IMR-90 (cell line): ENCODE data around the gene HPF1. TPM values are rescaled to one million over a fixed set of nuclear protein-coding genes. Genes with fewer than 3 reads are reported as not detected.

Experiments
- ATAC-seq: fragments of 200-7000 bp; cut with Tn5 transposase; 2 replicates; pipeline ENCODE4 v1.9.1; 2020; ENCODE audit warnings: low read depth, mild to moderate bottlenecking, moderate library complexity
- BruUV-seq: library from RNA; stranded (reverse); fragments of 400-500 nt; replicated peaks from 2 replicates; lab custom pipeline; 2021; lab: Mats Ljungman, UMichigan
- CTCF ChIA-PET: fragments of 300-600 bp; formaldehyde crosslinking; extraction: SDS; loops from one replicate; lab custom pipeline; 2021; ENCODE audit warnings: antibody characterized with exemption; lab: Yijun Ruan, JAX
- POLR2A ChIA-PET: fragments of 300-600 bp; sonication (Branson Sonifier 250); formaldehyde crosslinking; loops from one replicate; lab custom pipeline; 2022; ENCODE audit warnings: antibody characterized with exemption; ENCODE audit not compliant: unreplicated experiment; lab: Charles Lee
- DNase-seq: peaks from one replicate; pipeline ENCODE4 v3.0.0; 2013
- H2AFZ ChIP-seq: replicated peaks from 2 replicates; pipeline ENCODE3; 2013; ENCODE audit warnings: low read length, mild to moderate bottlenecking; ENCODE audit not compliant: poor library complexity
- H2AK5ac ChIP-seq: 2 replicates; pipeline ENCODE4 v1.6.1; 2013; ENCODE audit warnings: low read depth, low read length, inconsistent platforms
- H2AK9ac ChIP-seq: replicated peaks from 2 replicates; pipeline ENCODE3; 2013; ENCODE audit warnings: mild to moderate bottlenecking, low read depth, low read length, moderate library complexity; ENCODE audit not compliant: poor library complexity
- H2BK120ac ChIP-seq: 2 replicates; pipeline ENCODE4 v1.6.1; 2013; ENCODE audit warnings: low read depth, low read length, inconsistent platforms
- H2BK15ac ChIP-seq: 3 replicates; pipeline ENCODE4 v1.6.1; 2013; ENCODE audit warnings: low read depth, low read length, inconsistent platforms
- H2BK20ac ChIP-seq: 2 replicates; pipeline ENCODE4 v1.6.1; 2013; ENCODE audit warnings: low read depth, mild to moderate bottlenecking, inconsistent platforms, low read length, moderate library complexity
- H2BK5ac ChIP-seq: 2 replicates; pipeline ENCODE4 v1.6.1; 2013; ENCODE audit warnings: mild to moderate bottlenecking, low read depth, low read length, inconsistent platforms; ENCODE audit not compliant: poor library complexity, severe bottlenecking
- H3K14ac ChIP-seq: replicated peaks from 2 replicates; pipeline ENCODE4 v1.6.1; 2013; ENCODE audit warnings: low read depth, low read length, inconsistent platforms
- H3K18ac ChIP-seq: 2 replicates; pipeline ENCODE4 v1.6.1; 2013; ENCODE audit warnings: low read depth, low read length, control low read depth
- H3K23ac ChIP-seq: 2 replicates; pipeline ENCODE4 v1.6.1; 2013; ENCODE audit warnings: low read depth, low read length, inconsistent platforms
- H3K27ac ChIP-seq: 2 replicates; pipeline ENCODE4 v1.5.1; 2013; ENCODE audit warnings: mild to moderate bottlenecking, control low read depth, low read length; ENCODE audit not compliant: insufficient read depth
- H3K27me3 ChIP-seq: 2 replicates; pipeline ENCODE4 v1.6.1; 2013; ENCODE audit warnings: low read length; ENCODE audit not compliant: control insufficient read depth, insufficient read depth
- H3K36me3 ChIP-seq: 2 replicates; pipeline ENCODE4 v1.6.1; 2013; ENCODE audit warnings: low read length, mixed read lengths; ENCODE audit not compliant: control insufficient read depth, insufficient read depth
- H3K4ac ChIP-seq: 2 replicates; pipeline ENCODE4 v1.6.1; 2013; ENCODE audit warnings: low read depth, low read length, inconsistent platforms
- H3K4me1 ChIP-seq: 2 replicates; pipeline ENCODE4 v1.6.1; 2013; ENCODE audit warnings: low read length, mixed read lengths; ENCODE audit not compliant: control insufficient read depth, insufficient read depth
- H3K4me2 ChIP-seq: 2 replicates; pipeline ENCODE4 v1.6.1; 2013; ENCODE audit warnings: low read depth, mild to moderate bottlenecking, control low read depth, low read length, moderate library complexity
- H3K4me3 ChIP-seq: 2 replicates; pipeline ENCODE4 v1.5.1; 2013; ENCODE audit warnings: low read depth, mild to moderate bottlenecking, control low read depth, low read length, moderate library complexity; ENCODE audit not compliant: insufficient read depth
- H3K56ac ChIP-seq: 2 replicates; pipeline ENCODE4 v1.6.1; 2013; ENCODE audit warnings: low read length, inconsistent platforms; ENCODE audit not compliant: insufficient read depth; ENCODE audit errors: extremely low read depth
- H3K79me1 ChIP-seq, 2 experiments: 2 replicates each; pipeline ENCODE4 v1.6.1; 2013; ENCODE audit warnings: low read length in 2 of 2, inconsistent platforms in 1 of 2, low read depth in 1 of 2
- H3K9ac ChIP-seq: 2 replicates; pipeline ENCODE4 v1.6.1; 2013; ENCODE audit warnings: low read depth, low read length, control low read depth
- H3K9me1 ChIP-seq: 2 replicates; pipeline ENCODE4 v1.6.1; 2013; ENCODE audit warnings: low read length, inconsistent platforms; ENCODE audit not compliant: insufficient read depth
- H3K9me3 ChIP-seq: 2 replicates; pipeline ENCODE4 v1.6.1; 2013; ENCODE audit warnings: low read length; ENCODE audit not compliant: control insufficient read depth, insufficient read depth
- H4K20me1 ChIP-seq: 2 replicates; pipeline ENCODE4 v1.6.1; 2013; ENCODE audit warnings: low read length, inconsistent platforms; ENCODE audit not compliant: insufficient read depth
- H4K5ac ChIP-seq: 2 replicates; pipeline ENCODE4 v1.6.1; 2013; ENCODE audit warnings: mild to moderate bottlenecking, low read depth, low read length, control low read depth
- H4K8ac ChIP-seq, 2 experiments: 2 replicates each; pipeline ENCODE4 v1.6.1; 2013; ENCODE audit warnings: low read depth in 2 of 2, low read length in 2 of 2, control low read depth in 1 of 2, inconsistent platforms in 1 of 2
- H4K91ac ChIP-seq: 2 replicates; pipeline ENCODE4 v1.6.1; 2013; ENCODE audit warnings: low read depth, low read length, inconsistent platforms; ENCODE audit not compliant: insufficient read depth
- ELK1 ChIP-seq: fragments of 150-350 bp; IDR thresholded peaks from 2 replicates; pipeline ENCODE4 v1.6.1; 2016; ENCODE audit warnings: low read depth, mild to moderate bottlenecking, low read length, moderate library complexity, borderline replicate concordance
- FOS ChIP-seq: fragments of 150-350 bp; IDR thresholded peaks from 2 replicates; pipeline ENCODE4 v1.6.1; 2016; ENCODE audit warnings: low read depth, low read length
- MAFK ChIP-seq: IDR thresholded peaks from 2 replicates; pipeline ENCODE4 v1.6.1; 2012; ENCODE audit warnings: low read depth, low read length, improper control_type of control experiment
- MAZ ChIP-seq: IDR thresholded peaks from 2 replicates; pipeline ENCODE4 v1.6.1; 2012; ENCODE audit warnings: low read depth, mild to moderate bottlenecking, low read length, improper control_type of control experiment, moderate library complexity, borderline replicate concordance
- MXI1 ChIP-seq: IDR thresholded peaks from 2 replicates; pipeline ENCODE4 v1.6.1; 2012; ENCODE audit warnings: low read depth, mild to moderate bottlenecking, low read length, moderate library complexity, borderline replicate concordance
- RAD21 ChIP-seq: IDR thresholded peaks from 2 replicates; pipeline ENCODE4 v1.6.1; 2012; ENCODE audit warnings: low read length, improper control_type of control experiment
- RCOR1 ChIP-seq: IDR thresholded peaks from 2 replicates; pipeline ENCODE4 v1.6.1; 2012; ENCODE audit warnings: mild to moderate bottlenecking, low read length, improper control_type of control experiment; ENCODE audit not compliant: insufficient replicate concordance
- WGBS, 2 experiments: methylation state at CpG; one replicate each; pipeline versions ENCODE4 v1.1.5 to v1.1.7; 2013; ENCODE audit warnings: missing lambda C conversion rate in 2 of 2; ENCODE audit not compliant: insufficient read length in 1 of 2; ENCODE audit errors: extremely low coverage in 2 of 2; 5-methylcytosine and 5-hydroxymethylcytosine counted together
- dilution Hi-C: fragments of 300-500 bp; cut with HindIII; formaldehyde crosslinking; loops from one replicate; pipeline ENCODE4 v1.14.3; 2018; ENCODE audit warnings: low sequenced_read_pairs; ENCODE audit not compliant: unreplicated experiment
- in situ Hi-C: fragments of 300-500 bp; cut with MboI; formaldehyde crosslinking; loops from 3 replicates; pipeline ENCODE4 v1.14.3; 2019; ENCODE audit warnings: low sequenced_read_pairs, inconsistent platforms, mixed read lengths
- intact Hi-C: fragments of 100-400 bp; cut with micrococcal nuclease; formaldehyde crosslinking; loops from 2 replicates; pipeline ENCODE4 v1.10.0; 2022
- polyA plus RNA-seq, 3 experiments: library from polyadenylated mRNA; depleted of rRNA; stranded (reverse); fragments of >200 nt; gene quantifications; 2 replicates each; pipeline ENCODE4 v1.2.3, GENCODE V29; 2012; ENCODE audit warnings: low replicate concordance in 1 of 3
- total RNA-seq: library from RNA; depleted of rRNA; stranded (reverse); fragments of >200 nt; gene quantifications from 2 replicates; pipeline ENCODE4 v1.2.3, GENCODE V29; 2012
- TF ChIP-seq, protein P1 (sequence below): conservative IDR thresholded peaks from 2 replicates; pipeline ENCODE4 v1.5.1; 2012; ENCODE audit warnings: mild to moderate bottlenecking, low read depth, low read length, improper control_type of control experiment

HPF1 gene
- total and polyA plus RNA-seq, 2 of the 4 experiments (the other 2 are of a cell fraction): 15.2 to 24.9 TPM

DNA sequence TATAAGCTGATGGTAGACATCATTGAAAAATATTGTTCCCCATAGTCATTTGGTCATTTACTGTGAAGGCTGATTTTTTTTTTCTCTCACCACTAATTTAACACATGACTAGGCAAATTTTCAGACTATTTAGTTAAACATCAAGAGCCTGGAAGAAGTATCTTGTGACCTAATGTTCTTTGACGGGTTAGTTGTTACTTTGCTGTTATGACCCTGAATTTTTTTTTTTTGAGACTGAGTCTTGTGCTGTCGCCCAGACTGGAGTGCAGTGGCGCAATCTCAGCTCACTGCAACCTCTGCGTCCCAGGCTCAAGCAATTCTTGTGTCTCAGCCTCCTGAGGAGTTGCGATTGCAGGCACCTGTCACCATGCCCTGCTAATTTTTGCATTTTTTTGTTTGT is 67.0 kb downstream of the HPF1 start:
- no peak overlapping the region for H2BK5ac ChIP-seq
- H3K9ac ChIP-seq: no peak overlapping the region
- ChIA-PET POLR2A (no interaction called here), CTCF (no interaction called here)
- TF ChIP-seq FOS (no peak), ELK1 (no peak), MAFK (no peak), RCOR1 (no peak), MXI1 (no peak), MAZ (no peak), RAD21 (no peak)
- TF ChIP-seq, protein P1, sequence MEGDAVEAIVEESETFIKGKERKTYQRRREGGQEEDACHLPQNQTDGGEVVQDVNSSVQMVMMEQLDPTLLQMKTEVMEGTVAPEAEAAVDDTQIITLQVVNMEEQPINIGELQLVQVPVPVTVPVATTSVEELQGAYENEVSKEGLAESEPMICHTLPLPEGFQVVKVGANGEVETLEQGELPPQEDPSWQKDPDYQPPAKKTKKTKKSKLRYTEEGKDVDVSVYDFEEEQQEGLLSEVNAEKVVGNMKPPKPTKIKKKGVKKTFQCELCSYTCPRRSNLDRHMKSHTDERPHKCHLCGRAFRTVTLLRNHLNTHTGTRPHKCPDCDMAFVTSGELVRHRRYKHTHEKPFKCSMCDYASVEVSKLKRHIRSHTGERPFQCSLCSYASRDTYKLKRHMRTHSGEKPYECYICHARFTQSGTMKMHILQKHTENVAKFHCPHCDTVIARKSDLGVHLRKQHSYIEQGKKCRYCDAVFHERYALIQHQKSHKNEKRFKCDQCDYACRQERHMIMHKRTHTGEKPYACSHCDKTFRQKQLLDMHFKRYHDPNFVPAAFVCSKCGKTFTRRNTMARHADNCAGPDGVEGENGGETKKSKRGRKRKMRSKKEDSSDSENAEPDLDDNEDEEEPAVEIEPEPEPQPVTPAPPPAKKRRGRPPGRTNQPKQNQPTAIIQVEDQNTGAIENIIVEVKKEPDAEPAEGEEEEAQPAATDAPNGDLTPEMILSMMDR: no peak
- BruUV-seq: no TSS peak
- no peak overlapping the region for H3K4me3 ChIP-seq
- H3K4me1 ChIP-seq: no peaks in the 10 kb centered on the region
- peaks cover 9% of the 10 kb centered on the region; the same call in 1 of the 2 replicates for H3K36me3 ChIP-seq
- no peak overlapping the region for H2BK20ac ChIP-seq
- no peak for DNase-seq
- H3K18ac ChIP-seq: no peak overlapping the region
- H2AK9ac ChIP-seq: no peak overlapping the region
- no peak overlapping the region for H3K56ac ChIP-seq
- no peak overlapping the region for H2AK5ac ChIP-seq
- no peak overlapping the region for H3K23ac ChIP-seq
- no peak overlapping the region for H3K27ac ChIP-seq
- ATAC-seq: no peak
- no peak overlapping the region for H3K4me2 ChIP-seq
- no peak overlapping the region for H3K14ac ChIP-seq
- no peak overlapping the region for H2BK120ac ChIP-seq
- H3K9me3 ChIP-seq: no peaks in the 10 kb centered on the region
- no peaks in the 10 kb centered on the region for H3K27me3 ChIP-seq
- H3K79me1 ChIP-seq: no peaks in the 10 kb centered on the region; a peak in 1 of 4 replicates
- intact Hi-C loops (no loop called here), dilution Hi-C loops (no loop called here), in situ Hi-C loops (no loop called here)
- no peak overlapping the region for H2AFZ ChIP-seq
- no peak overlapping the region for H3K4ac ChIP-seq
- H4K20me1 ChIP-seq: no peaks in the 10 kb centered on the region
- H4K91ac ChIP-seq: no peak overlapping the region
- WGBS, 2 experiments: 100% methylated on average over 3 of the region's 5 CpGs; no CpG with 5 or more reads in 1 of the 2 experiments
- H4K8ac ChIP-seq: no peak overlapping the region
- no peak overlapping the region for H2BK15ac ChIP-seq
- H3K9me1 ChIP-seq: no peaks in the 10 kb centered on the region
- H4K5ac ChIP-seq: no peak overlapping the region
